Uterus (tissue), 4 donors: ENCODE measurements around the gene WWOX. TPM values are rescaled to one million over a fixed set of nuclear protein-coding genes. Genes with fewer than 3 reads are reported as not detected.

Experiments used
- DNase-seq, 2 donors: peaks; one replicate each; pipeline ENCODE4 v3.0.0-alpha.2; 2019 to 2020
- H3K27ac ChIP-seq, 2 donors: fragments of 200-600 bp; sonication (generic); 1 replicate in 1 of 2; 2 replicates in 1 of 2; pipeline ENCODE4 v1.5.1; 2016 to 2018
- H3K27me3 ChIP-seq, 2 donors: fragments of 200-600 bp; sonication (generic); one replicate each; pipeline ENCODE4 v1.5.1; 2018 to 2019; ENCODE audit warnings: control low read depth in 1 of 2
- H3K36me3 ChIP-seq, 2 donors: fragments of 200-600 bp; sonication (generic); one replicate each; pipeline ENCODE4 v1.5.1; 2019; ENCODE audit warnings: control low read depth in 1 of 2
- H3K4me1 ChIP-seq, 2 donors: fragments of 200-600 bp; sonication (generic); one replicate each; pipeline ENCODE4 v1.5.1; 2018 to 2019; ENCODE audit warnings: control low read depth in 1 of 2
- H3K4me3 ChIP-seq, 2 donors: fragments of 200-600 bp; sonication (generic); 1 replicate in 1 of 2; 2 replicates in 1 of 2; pipeline ENCODE4 v1.5.1; 2018 to 2019; ENCODE audit warnings: mild to moderate bottlenecking in 1 of 2
- H3K9me3 ChIP-seq, 2 donors: fragments of 200-600 bp; sonication (generic); one replicate each; pipeline ENCODE4 v1.5.1; 2019; ENCODE audit warnings: control low read depth in 1 of 2
- CTCF ChIP-seq, 4 experiments: fragments of 200-600 bp in 2 of 4; fragments of 450-650 bp in 2 of 4; sonication (generic) in 2 of 4; IDR thresholded peaks; one replicate each; pipeline ENCODE4 v1.5.1; 2016 to 2019; ENCODE audit warnings: antibody characterized with exemption in 4 of 4, mild to moderate bottlenecking in 2 of 4, moderate library complexity in 1 of 4
- POLR2A ChIP-seq, 2 donors: fragments of 450-650 bp; IDR thresholded peaks; one replicate each; pipeline ENCODE4 v1.6.1; 2016; ENCODE audit warnings: antibody characterized with exemption in 2 of 2, mild to moderate bottlenecking in 1 of 2, moderate library complexity in 1 of 2
- intact Hi-C: fragments of 100-400 bp; cut with DNase I; formaldehyde crosslinking; loops from one replicate; pipeline ENCODE4 v1.15.1; 2023; ENCODE audit warnings: low total_unique reads
- total RNA-seq, 4 donors: library from RNA; depleted of rRNA in 3 of 4; stranded (reverse); fragments of >200 nt in 3 of 4; gene quantifications; one replicate each; pipeline versions ENCODE4 v1.1.0 to v1.2.4, GENCODE V29; 2014 to 2023
- donor health status: DM: yes; HTN: yes; CAD: no.

Gene WWOX
- total RNA-seq, 4 donors from 2014 or later = 34.1 to 99.9 (median 55.8) TPM

- no peaks in the 10 kb centered on the region for H3K36me3 ChIP-seq
- H3K27ac ChIP-seq = no peak overlapping the region
- no peaks in the 10 kb centered on the region for H3K9me3 ChIP-seq
- no peaks in the 10 kb centered on the region for H3K4me1 ChIP-seq
- no peak for TF ChIP-seq CTCF (IDR thresholded peaks at IDR 0.05)
- TF ChIP-seq POLR2A (IDR thresholded peaks at IDR 0.05) = no peak
- no peak for DNase-seq
- intact Hi-C loops = no loop called here
- H3K27me3 ChIP-seq = no peaks in the 10 kb centered on the region
- no peak overlapping the region for H3K4me3 ChIP-seq
These were observed 802.9 kb downstream of the WWOX start for GRCh38 chr16:78902321-78902720.

GRCh38 chr16:78903237-78903636 lies 803.8 kb downstream of the WWOX start:
- intact Hi-C loops = no loop called here
- H3K27ac ChIP-seq = no peak overlapping the region

GRCh38 chr16:78903843-78904242 lies 804.4 kb downstream of the WWOX start:
- no peaks in the 10 kb centered on the region for H3K36me3 ChIP-seq
- DNase-seq = no peak
- TF ChIP-seq POLR2A (IDR thresholded peaks at IDR 0.05) = no peak
- no peak for TF ChIP-seq CTCF (IDR thresholded peaks at IDR 0.05)
- H3K4me1 ChIP-seq = no peaks in the 10 kb centered on the region
- H3K9me3 ChIP-seq = no peaks in the 10 kb centered on the region
- H3K4me3 ChIP-seq = no peak overlapping the region
- H3K27ac ChIP-seq = no peak overlapping the region
- no peaks in the 10 kb centered on the region for H3K27me3 ChIP-seq
- intact Hi-C loops = no loop called here

More at GRCh38 chr16:78903237-78903636, 803.8 kb downstream of the WWOX start:
- H3K27me3 ChIP-seq = no peaks in the 10 kb centered on the region
- H3K9me3 ChIP-seq = no peaks in the 10 kb centered on the region
- no peak for DNase-seq
- no peaks in the 10 kb centered on the region for H3K4me1 ChIP-seq
- no peak for TF ChIP-seq POLR2A (IDR thresholded peaks at IDR 0.05)
- TF ChIP-seq CTCF (IDR thresholded peaks at IDR 0.05) = no peak
- H3K4me3 ChIP-seq = no peak overlapping the region
- H3K36me3 ChIP-seq = no peaks in the 10 kb centered on the region

- H3K4me3 ChIP-seq = no peak overlapping the region
- H3K36me3 ChIP-seq = no peaks in the 10 kb centered on the region
- no peak overlapping the region for H3K27ac ChIP-seq
- no peaks in the 10 kb centered on the region for H3K9me3 ChIP-seq
- intact Hi-C loops = no loop called here
- no peak for DNase-seq
- TF ChIP-seq CTCF (IDR thresholded peaks at IDR 0.05) (no peak), POLR2A (IDR thresholded peaks at IDR 0.05) (no peak)
- no peaks in the 10 kb centered on the region for H3K27me3 ChIP-seq
- no peaks in the 10 kb centered on the region for H3K4me1 ChIP-seq
These were observed 806.7 kb downstream of the WWOX start for GRCh38 chr16:78906135-78906534.

GRCh38 chr16:78909226-78909625 lies 809.8 kb downstream of the WWOX start:
- no peaks in the 10 kb centered on the region for H3K27me3 ChIP-seq
- TF ChIP-seq CTCF (IDR thresholded peaks at IDR 0.05) (no peak), POLR2A (IDR thresholded peaks at IDR 0.05) (no peak)
- H3K36me3 ChIP-seq = no peaks in the 10 kb centered on the region
- H3K27ac ChIP-seq = no peak overlapping the region
- H3K9me3 ChIP-seq = no peaks in the 10 kb centered on the region
- H3K4me1 ChIP-seq = no peaks in the 10 kb centered on the region
- DNase-seq = no peak
- intact Hi-C loops = no loop called here
- no peak overlapping the region for H3K4me3 ChIP-seq
